Measurements from ENCODE around the gene MSI2.

Gene MSI2

GRCh38 chr17:57438066-57438731, 181.9 kb downstream of the MSI2 start:
- in situ Hi-C loops (cut with MboI; ENCODE audit: low pct_unique_long_range_greater_than_20kb, low sequenced_read_pairs) = no loop called here
- DNase-seq = no peak

- in situ Hi-C loops (cut with MboI; ENCODE audit: low pct_unique_long_range_greater_than_20kb, low sequenced_read_pairs) = no loop called here
- no peak for DNase-seq
These were observed 183.3 kb downstream of the MSI2 start for GRCh38 chr17:57439651-57440050.

GRCh38 chr17:57440522-57441269, 184.4 kb downstream of the MSI2 start:
- DNase-seq = no peak
- in situ Hi-C loops (cut with MboI; ENCODE audit: low pct_unique_long_range_greater_than_20kb, low sequenced_read_pairs) = no loop called here

GRCh38 chr17:57441270-57441600, 184.9 kb downstream of the MSI2 start:
- no peak for DNase-seq
- in situ Hi-C loops (cut with MboI; ENCODE audit: low pct_unique_long_range_greater_than_20kb, low sequenced_read_pairs) = no loop called here

GRCh38 chr17:57442401-57442823, 186.1 kb downstream of the MSI2 start:
- DNase-seq = no peak
- in situ Hi-C loops (cut with MboI; ENCODE audit: low pct_unique_long_range_greater_than_20kb, low sequenced_read_pairs) = no loop called here

GRCh38 chr17:57442914-57443571, 186.7 kb downstream of the MSI2 start:
- in situ Hi-C loops (cut with MboI; ENCODE audit: low pct_unique_long_range_greater_than_20kb, low sequenced_read_pairs) = no loop called here
- DNase-seq = peak; percentile 28

GRCh38 chr17:57443781-57444180, 187.5 kb downstream of the MSI2 start:
- no peak for DNase-seq
- in situ Hi-C loops (cut with MboI; ENCODE audit: low pct_unique_long_range_greater_than_20kb, low sequenced_read_pairs) = no loop called here

- peak; percentile 31 for DNase-seq
- in situ Hi-C loops (cut with MboI; ENCODE audit: low pct_unique_long_range_greater_than_20kb, low sequenced_read_pairs) = no loop called here
These were observed 188.5 kb downstream of the MSI2 start for GRCh38 chr17:57444682-57445450.

- in situ Hi-C loops (cut with MboI; ENCODE audit: low pct_unique_long_range_greater_than_20kb, low sequenced_read_pairs) = no loop called here
- DNase-seq = no peak
These were observed 189.6 kb downstream of the MSI2 start for GRCh38 chr17:57445772-57446472.

GRCh38 chr17:57447357-57447989, 191.2 kb downstream of the MSI2 start:
- in situ Hi-C loops (cut with MboI; ENCODE audit: low pct_unique_long_range_greater_than_20kb, low sequenced_read_pairs) = no loop called here
- peak; percentile 17 for DNase-seq

GRCh38 chr17:57447990-57448758, 191.9 kb downstream of the MSI2 start:
- in situ Hi-C loops (cut with MboI; ENCODE audit: low pct_unique_long_range_greater_than_20kb, low sequenced_read_pairs) = no loop called here
- no peak for DNase-seq

- DNase-seq = no peak
- in situ Hi-C loops (cut with MboI; ENCODE audit: low pct_unique_long_range_greater_than_20kb, low sequenced_read_pairs) = no loop called here
These were observed 192.5 kb downstream of the MSI2 start for GRCh38 chr17:57448759-57449283.

- in situ Hi-C loops (cut with MboI; ENCODE audit: low pct_unique_long_range_greater_than_20kb, low sequenced_read_pairs) = no loop called here
- DNase-seq = no peak
These were observed 194.9 kb downstream of the MSI2 start for GRCh38 chr17:57451191-57451590.

- in situ Hi-C loops (cut with MboI; ENCODE audit: low pct_unique_long_range_greater_than_20kb, low sequenced_read_pairs) = no loop called here
- DNase-seq = no peak
These were observed 195.3 kb downstream of the MSI2 start for GRCh38 chr17:57451643-57452042.

- in situ Hi-C loops (cut with MboI; ENCODE audit: low pct_unique_long_range_greater_than_20kb, low sequenced_read_pairs) = no loop called here
- DNase-seq = no peak
These were observed 197.6 kb downstream of the MSI2 start for GRCh38 chr17:57453841-57454425.

GRCh38 chr17:57454729-57455062, 198.4 kb downstream of the MSI2 start:
- in situ Hi-C loops (cut with MboI; ENCODE audit: low pct_unique_long_range_greater_than_20kb, low sequenced_read_pairs) = no loop called here
- no peak for DNase-seq

GRCh38 chr17:57455063-57455914, 199.0 kb downstream of the MSI2 start:
- in situ Hi-C loops (cut with MboI; ENCODE audit: low pct_unique_long_range_greater_than_20kb, low sequenced_read_pairs) = no loop called here
- DNase-seq = peak; percentile 89
